SU-DHL-6 (cell line): ENCODE data around the gene ABLIM1.

Source experiments
- H2AFZ ChIP-seq: fragments of 200-600 bp; sonication (generic); 2 replicates; pipeline ENCODE4 v1.6.1; 2014; ENCODE audit warnings: low read depth, mild to moderate bottlenecking, moderate library complexity, mixed read lengths, antibody characterized with exemption, low read length; ENCODE audit not compliant: severe bottlenecking
- H3F3A ChIP-seq: fragments of 200-600 bp; shearing (Covaris generic); 2 replicates; pipeline ENCODE4 v1.6.0; 2016; ENCODE audit warnings: antibody characterized with exemption, mild to moderate bottlenecking; ENCODE audit not compliant: insufficient read depth
- H3K27ac ChIP-seq: fragments of 200-600 bp; sonication (generic); 2 replicates; pipeline ENCODE4 v1.5.1; 2016; ENCODE audit warnings: low read depth, mild to moderate bottlenecking, low read length, moderate library complexity, mixed read lengths
- H3K27me3 ChIP-seq: fragments of 200-600 bp; sonication (generic), shearing (Covaris generic); 2 replicates; pipeline ENCODE4 v1.6.0; 2014; ENCODE audit warnings: mild to moderate bottlenecking, low read length
- H3K36me3 ChIP-seq: fragments of 200-600 bp; sonication (generic); 2 replicates; pipeline ENCODE4 v1.6.1; 2014; ENCODE audit warnings: mild to moderate bottlenecking, low read length, mixed read lengths
- H3K4me2 ChIP-seq: fragments of 300-600, 200-600 bp; shearing (Covaris generic), sonication (generic); 2 replicates; pipeline ENCODE4 v1.6.0; 2014; ENCODE audit warnings: low read length, low read depth, mild to moderate bottlenecking; ENCODE audit not compliant: poor library complexity, severe bottlenecking
- H3K4me3 ChIP-seq: fragments of 200-600 bp; sonication (generic); 2 replicates; pipeline ENCODE4 v1.5.1; 2014; ENCODE audit warnings: antibody characterized with exemption, low read length, mild to moderate bottlenecking, mixed read lengths; ENCODE audit not compliant: insufficient read depth, poor library complexity, severe bottlenecking
- H3K79me2 ChIP-seq: fragments of 200-600 bp; sonication (generic); 2 replicates; pipeline ENCODE4 v1.6.1; 2014; ENCODE audit warnings: mild to moderate bottlenecking, low read length, moderate library complexity; ENCODE audit not compliant: insufficient read depth
- H3K9ac ChIP-seq: fragments of 200-600 bp; sonication (generic); 2 replicates; pipeline ENCODE4 v1.7.0; 2014; ENCODE audit warnings: mild to moderate bottlenecking, low read length
- H3K9me2 ChIP-seq: fragments of 200-600 bp; sonication (generic); replicated peaks from 2 replicates; pipeline ENCODE4 v1.6.1; 2014; ENCODE audit warnings: low read length; ENCODE audit not compliant: insufficient read depth
- H3K9me3 ChIP-seq: fragments of 200-600 bp; sonication (generic); 2 replicates; pipeline ENCODE4 v1.6.1; 2014; ENCODE audit warnings: low read length, mixed read lengths; ENCODE audit not compliant: insufficient read depth
- H4K20me1 ChIP-seq: fragments of 200-600 bp; sonication (generic); 2 replicates; pipeline ENCODE4 v1.6.1; 2014; ENCODE audit warnings: low read depth, mild to moderate bottlenecking, antibody characterized with exemption, low read length, moderate library complexity, mixed read lengths
- EZH2phosphoT487 ChIP-seq: fragments of 200-600 bp; sonication (generic), shearing (Covaris generic); conservative IDR thresholded peaks from 2 replicates; pipeline ENCODE4 v1.6.1; 2018; ENCODE audit warnings: mild to moderate bottlenecking, antibody characterized with exemption, low read length, moderate library complexity, mixed read lengths
- TF ChIP-seq, protein P1 (sequence below): fragments of 200-600 bp; sonication (generic); IDR thresholded peaks from one replicate; pipeline ENCODE4 v1.5.1; 2017; ENCODE audit warnings: antibody characterized with exemption, mild to moderate bottlenecking, low read length, moderate library complexity; ENCODE audit not compliant: insufficient read depth, poor library complexity, severe bottlenecking

ABLIM1 gene

DNA sequence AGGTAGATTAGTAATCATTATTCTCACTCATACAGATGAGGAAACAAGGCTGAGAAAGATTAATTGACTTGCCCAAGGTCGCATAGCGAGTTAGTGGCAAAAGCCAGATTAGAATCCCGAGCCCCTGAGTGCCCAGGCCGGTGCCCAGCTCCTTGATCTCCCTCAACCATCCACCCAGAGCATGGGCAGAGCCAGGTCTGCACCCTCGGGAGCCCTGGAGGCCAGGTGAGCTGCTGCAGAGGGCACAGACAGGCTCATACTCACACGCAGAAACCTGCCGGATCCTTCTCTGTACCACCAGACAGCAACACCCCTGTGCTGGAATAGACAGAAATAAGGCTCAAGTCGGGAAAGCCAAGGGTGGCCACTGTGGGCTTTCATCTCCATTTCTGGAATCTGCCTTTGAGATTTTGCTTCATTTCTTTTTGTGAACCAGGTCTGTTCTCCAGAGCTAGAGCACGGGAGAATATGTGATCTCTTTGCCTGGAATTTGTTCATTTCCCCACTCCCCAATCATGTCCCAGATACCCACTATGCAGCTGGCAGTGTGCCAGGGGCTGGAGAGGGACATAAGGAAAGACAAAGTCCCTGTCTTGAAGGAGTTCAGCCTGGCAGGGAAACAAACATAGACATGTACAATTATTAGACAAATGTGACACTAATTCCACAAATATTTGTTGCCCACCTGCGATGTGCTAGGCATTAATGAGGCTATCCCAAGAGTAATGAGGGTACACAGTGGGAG lies 259.3 kb downstream of the ABLIM1 start:
- Histone ChIP-seq H3K4me2 (no peak overlapping the region), H4K20me1 (no peaks in the 10 kb centered on the region), H2AFZ (no peak overlapping the region), H3K36me3 (no peaks in the 10 kb centered on the region), H3K9me3 (no peaks in the 10 kb centered on the region), H3K79me2 (no peaks in the 10 kb centered on the region), H3K4me3 (no peak overlapping the region), H3K9me2 (no peaks in the 10 kb centered on the region), H3K9ac (no peak overlapping the region), H3F3A (no peaks in the 10 kb centered on the region), H3K27ac (no peak overlapping the region), H3K27me3 (no peaks in the 10 kb centered on the region)
- no peak for TF ChIP-seq EZH2phosphoT487
- TF ChIP-seq, protein P1, sequence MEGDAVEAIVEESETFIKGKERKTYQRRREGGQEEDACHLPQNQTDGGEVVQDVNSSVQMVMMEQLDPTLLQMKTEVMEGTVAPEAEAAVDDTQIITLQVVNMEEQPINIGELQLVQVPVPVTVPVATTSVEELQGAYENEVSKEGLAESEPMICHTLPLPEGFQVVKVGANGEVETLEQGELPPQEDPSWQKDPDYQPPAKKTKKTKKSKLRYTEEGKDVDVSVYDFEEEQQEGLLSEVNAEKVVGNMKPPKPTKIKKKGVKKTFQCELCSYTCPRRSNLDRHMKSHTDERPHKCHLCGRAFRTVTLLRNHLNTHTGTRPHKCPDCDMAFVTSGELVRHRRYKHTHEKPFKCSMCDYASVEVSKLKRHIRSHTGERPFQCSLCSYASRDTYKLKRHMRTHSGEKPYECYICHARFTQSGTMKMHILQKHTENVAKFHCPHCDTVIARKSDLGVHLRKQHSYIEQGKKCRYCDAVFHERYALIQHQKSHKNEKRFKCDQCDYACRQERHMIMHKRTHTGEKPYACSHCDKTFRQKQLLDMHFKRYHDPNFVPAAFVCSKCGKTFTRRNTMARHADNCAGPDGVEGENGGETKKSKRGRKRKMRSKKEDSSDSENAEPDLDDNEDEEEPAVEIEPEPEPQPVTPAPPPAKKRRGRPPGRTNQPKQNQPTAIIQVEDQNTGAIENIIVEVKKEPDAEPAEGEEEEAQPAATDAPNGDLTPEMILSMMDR: no peak

DNA sequence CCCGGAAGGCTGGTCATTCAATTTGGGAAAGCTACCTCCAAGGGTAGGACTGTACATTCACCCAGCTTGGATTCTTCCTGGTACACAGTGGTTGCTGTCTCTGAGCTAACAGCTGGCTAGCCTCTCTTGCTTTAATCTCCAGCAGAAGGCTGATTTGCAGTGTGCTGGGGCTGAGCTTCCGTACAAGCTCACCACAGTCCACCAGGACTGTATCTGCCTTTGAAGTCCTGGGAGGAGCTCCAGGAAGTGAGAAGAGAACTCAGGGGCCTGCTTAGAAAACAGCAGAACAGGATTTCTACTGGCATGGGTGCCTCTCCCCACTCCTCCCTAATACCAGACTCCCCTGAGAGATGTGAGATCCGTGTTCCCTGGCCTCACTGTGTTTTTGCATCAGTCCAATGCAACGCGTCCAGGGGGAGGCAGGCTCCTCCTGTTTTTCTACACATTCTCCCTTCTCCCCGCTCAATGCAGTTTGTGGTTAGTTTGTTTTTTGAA lies 260.4 kb downstream of the ABLIM1 start:
- Histone ChIP-seq H4K20me1 (no peaks in the 10 kb centered on the region), H3K27me3 (no peaks in the 10 kb centered on the region), H3K9me2 (no peaks in the 10 kb centered on the region), H3K79me2 (no peaks in the 10 kb centered on the region), H2AFZ (no peak overlapping the region), H3K9me3 (no peaks in the 10 kb centered on the region), H3K36me3 (no peaks in the 10 kb centered on the region), H3K9ac (no peak overlapping the region), H3K4me2 (no peak overlapping the region), H3K27ac (no peak overlapping the region), H3F3A (no peaks in the 10 kb centered on the region), H3K4me3 (no peak overlapping the region)
- TF ChIP-seq, protein P1: no peak
- no peak for TF ChIP-seq EZH2phosphoT487

DNA sequence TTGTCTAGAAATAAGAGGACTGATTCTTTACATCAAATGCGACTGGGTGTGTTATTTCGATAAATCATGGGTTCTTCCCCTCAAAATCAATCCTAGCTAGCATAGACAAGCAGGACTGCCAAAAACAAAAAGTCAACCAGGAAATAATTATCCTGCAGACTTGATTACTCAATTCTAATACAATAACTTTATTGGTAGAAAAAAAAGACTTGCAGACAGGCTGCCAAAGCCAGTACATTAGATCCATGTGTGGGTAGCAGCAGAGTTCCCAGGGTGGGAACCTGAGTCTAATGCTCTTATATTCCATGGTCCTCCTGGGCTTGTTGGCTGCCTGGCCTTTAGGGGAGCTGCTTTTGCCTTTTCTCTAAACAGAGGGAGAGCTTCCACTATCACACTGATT lies 261.6 kb downstream of the ABLIM1 start:
- Histone ChIP-seq H3K4me3 (no peak overlapping the region), H4K20me1 (no peaks in the 10 kb centered on the region), H3K79me2 (no peaks in the 10 kb centered on the region), H3K9ac (no peak overlapping the region), H3K9me2 (no peaks in the 10 kb centered on the region), H2AFZ (no peak overlapping the region), H3K9me3 (no peaks in the 10 kb centered on the region), H3K4me2 (no peak overlapping the region), H3F3A (no peaks in the 10 kb centered on the region), H3K27me3 (no peaks in the 10 kb centered on the region), H3K27ac (no peak overlapping the region), H3K36me3 (no peaks in the 10 kb centered on the region)
- no peak for TF ChIP-seq EZH2phosphoT487

DNA sequence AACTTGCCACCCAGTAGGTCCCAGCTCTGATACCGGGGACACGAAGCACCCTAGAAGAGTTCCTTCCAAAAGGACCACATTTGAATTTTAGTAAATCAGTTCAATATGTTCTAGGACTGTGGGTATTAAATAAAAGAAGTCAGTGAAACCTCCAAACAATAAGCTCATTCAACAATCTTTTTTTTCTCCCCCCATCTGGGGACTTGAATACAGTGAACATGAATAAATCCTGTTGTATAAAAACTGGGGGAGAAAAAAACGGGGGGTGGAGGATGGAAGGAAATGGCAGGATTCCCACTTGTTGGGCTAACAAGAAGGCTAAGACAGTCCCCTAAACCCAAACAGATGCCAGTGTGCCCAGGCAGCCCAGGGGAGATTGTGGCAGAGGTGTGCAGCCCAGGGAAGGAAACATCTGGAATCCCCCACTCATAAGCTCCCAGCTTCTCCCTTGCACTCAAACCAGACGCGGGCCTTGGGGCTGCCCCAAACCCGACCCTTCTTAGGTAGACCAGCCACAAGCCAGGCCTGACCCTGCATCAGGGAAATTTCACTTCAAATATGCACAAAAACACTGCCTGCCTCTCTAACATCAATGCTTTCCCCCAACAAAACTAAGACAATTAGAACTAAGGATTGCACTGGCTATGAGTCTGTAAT lies 262.6 kb downstream of the ABLIM1 start:
- H3K27me3 ChIP-seq: no peaks in the 10 kb centered on the region

More for the DNA sequence above, 262.6 kb downstream of the ABLIM1 start:
- Histone ChIP-seq H3K9me3 (no peaks in the 10 kb centered on the region), H3K79me2 (no peaks in the 10 kb centered on the region), H3K4me2 (no peak overlapping the region), H3K9me2 (no peaks in the 10 kb centered on the region), H4K20me1 (no peaks in the 10 kb centered on the region), H3K4me3 (no peak overlapping the region), H3F3A (no peaks in the 10 kb centered on the region), H3K36me3 (no peaks in the 10 kb centered on the region), H2AFZ (no peak overlapping the region), H3K27ac (no peak overlapping the region), H3K9ac (no peak overlapping the region)
- no peak for TF ChIP-seq EZH2phosphoT487
